DMS53 treated with DMSO at 0.1 percent for 48 hours (cell line): ENCODE results near the gene CCNG1.
"Not testable (repeated sequence)": the region's sequence is repeated elsewhere in the genome, so short reads cannot be mapped to it uniquely, and the experiment has no call there.

Source experiments
- DNase-seq: peaks from one replicate; lab custom pipeline; 2025; ENCODE audit not compliant: unreplicated experiment; lab: John Stamatoyannopoulos, UW

Gene CCNG1

GRCh38 chr5:163437309-163438182 lies at the start of gene CCNG1:
CCNG1 (plus strand) TSS chr5:163437595; CDS start chr5:163439257, 1,662 bp downstream.
- peak; percentile 96 for DNase-seq

DNA sequence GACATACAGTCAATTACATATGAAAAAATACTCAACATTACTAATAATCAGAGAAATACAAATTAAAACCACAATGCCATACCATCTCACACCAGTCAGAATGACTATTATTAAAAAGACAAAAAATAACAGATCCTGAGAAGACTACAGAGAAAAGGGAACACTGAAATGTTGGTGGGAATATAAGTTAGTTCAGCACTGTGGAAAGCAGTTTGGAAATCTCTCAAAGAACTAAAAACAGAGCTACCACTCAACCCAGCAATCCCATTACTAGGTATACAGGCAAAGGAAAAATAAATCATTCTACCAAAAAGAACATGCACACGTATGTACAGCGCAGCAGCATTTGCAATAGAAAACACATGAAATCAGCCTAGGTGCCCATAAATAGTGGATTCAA lies 41.6 kb upstream of the CCNG1 start:
- no peak for DNase-seq

DNA sequence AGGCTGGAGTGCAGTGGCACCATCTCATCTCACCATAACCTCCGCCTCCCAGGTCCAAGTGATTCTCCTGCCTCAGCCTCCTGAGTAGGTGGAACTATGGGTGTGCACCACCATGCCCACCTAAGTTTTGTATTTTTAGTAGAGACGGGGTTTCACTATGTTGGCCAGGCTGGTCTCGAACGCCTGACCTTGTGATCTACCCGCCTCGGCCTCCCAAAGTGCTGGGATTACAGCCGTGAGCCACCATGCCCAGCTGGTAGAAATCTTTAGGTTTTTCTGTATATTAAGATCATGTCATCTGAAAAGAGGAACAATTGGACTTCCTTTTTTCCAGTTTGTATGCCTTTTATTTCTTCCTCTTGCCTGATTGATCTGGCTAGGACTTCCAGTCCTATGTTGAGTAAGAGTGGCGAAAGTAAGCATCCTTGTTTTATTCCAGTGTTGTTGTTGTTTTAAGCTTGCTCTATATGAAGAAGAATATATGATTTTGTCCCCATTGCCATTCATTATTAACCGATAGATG lies 40.5 kb upstream of the CCNG1 start:
- not testable (repeated sequence) for DNase-seq

DNA sequence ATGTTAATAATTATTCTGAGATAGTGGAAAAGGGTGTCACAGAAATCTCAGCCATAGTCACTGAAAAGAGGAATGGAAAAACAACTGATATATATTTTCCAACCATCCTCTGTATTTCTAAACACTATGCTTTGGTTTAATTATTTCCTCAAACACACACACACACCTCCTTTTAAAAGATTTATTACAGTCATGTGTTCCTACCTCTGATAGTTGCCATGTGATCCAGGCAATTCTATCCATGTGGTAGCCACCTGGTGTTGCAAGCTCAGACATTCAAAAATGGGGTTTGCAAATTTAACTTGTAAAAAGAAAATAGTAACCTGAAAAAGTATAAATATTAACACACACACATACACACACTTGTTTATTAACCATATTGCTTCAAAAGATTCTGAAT lies 40.0 kb upstream of the CCNG1 start:
- DNase-seq = no peak

GRCh38 chr5:163399923-163400322 lies 37.5 kb upstream of the CCNG1 start:
- no peak for DNase-seq

- DNase-seq = peak; percentile 42
Observed at GRCh38 chr5:163401271-163401670, 36.1 kb upstream of the CCNG1 start.

DNA sequence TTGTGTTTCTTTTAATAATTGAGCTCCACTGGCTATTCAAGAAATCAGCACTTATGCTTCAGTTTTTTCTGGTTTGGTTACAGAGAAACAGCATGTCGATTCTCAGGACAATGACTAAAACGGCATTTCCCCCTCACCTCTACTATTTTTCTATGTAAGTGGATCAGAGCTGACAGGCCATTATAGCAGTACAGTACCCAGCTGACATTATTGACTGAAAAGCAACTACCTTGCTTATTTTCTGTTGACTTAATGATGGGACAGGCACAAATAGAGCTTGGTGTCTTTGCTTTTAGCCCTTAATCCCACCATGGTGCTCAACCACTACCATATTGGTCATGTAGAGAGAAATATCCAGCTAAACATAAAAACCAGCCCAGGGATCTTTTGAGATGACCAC lies 35.4 kb upstream of the CCNG1 start:
- no peak for DNase-seq

DNA sequence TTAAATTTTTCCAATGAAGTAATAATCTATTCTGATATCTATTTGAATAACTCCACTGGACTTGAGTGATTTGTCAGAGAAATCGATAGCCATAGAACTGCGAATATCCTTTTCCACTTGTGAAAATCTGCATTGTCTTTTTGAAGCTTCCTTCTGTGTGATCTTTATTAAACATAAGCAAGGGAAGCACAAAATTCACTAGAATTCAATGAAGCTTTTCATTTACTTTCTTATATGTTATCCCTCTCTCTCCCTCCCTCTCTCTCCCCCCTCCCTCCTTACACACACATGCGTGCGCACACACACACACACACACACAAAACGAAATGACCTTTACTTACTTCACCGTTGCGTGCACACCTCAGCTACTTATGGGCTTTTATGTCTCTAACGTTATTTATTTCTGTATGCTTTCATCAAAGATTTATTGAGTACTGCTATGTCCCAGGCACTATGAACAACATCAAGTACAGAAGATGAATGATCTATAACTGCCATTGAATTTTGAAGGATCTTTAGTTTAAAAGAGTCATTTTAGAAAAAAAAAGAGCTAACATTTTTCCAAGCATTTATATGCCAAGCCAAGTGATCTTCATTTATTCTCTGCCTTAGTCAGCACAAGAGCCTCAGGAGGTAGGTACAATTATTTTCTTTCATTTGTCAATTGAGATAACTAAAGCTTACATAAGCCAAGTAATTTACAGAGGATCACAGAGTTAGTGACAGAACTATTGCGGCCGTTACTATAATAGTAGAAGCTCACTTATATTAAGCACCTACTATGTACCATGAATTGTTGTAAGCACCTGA lies 32.8 kb upstream of the CCNG1 start:
- DNase-seq = no peak

GRCh38 chr5:163407034-163407655 lies 30.2 kb upstream of the CCNG1 start:
- DNase-seq = no peak

- DNase-seq = peak; percentile 49
Observed at GRCh38 chr5:163408311-163408923, 29.0 kb upstream of the CCNG1 start.

DNA sequence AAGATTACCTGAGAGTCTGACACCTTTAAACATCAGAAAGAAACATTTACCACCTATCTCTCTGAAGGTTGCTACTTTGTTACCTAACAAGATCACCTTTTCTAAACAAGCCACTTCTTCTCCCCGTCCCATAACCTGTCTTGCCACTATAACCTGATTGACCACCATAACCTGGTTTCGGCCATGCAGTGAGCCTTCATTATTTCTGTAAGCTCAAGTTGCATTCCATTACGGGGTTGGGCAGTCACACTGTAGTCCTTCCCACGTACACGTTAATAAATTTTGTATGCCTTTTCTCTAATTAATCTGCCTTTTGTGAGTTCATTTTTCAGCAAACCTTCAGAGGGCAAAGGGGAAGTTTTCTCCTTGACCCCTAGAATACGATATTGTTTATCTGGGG lies 28.0 kb upstream of the CCNG1 start:
- DNase-seq = no peak

DNA sequence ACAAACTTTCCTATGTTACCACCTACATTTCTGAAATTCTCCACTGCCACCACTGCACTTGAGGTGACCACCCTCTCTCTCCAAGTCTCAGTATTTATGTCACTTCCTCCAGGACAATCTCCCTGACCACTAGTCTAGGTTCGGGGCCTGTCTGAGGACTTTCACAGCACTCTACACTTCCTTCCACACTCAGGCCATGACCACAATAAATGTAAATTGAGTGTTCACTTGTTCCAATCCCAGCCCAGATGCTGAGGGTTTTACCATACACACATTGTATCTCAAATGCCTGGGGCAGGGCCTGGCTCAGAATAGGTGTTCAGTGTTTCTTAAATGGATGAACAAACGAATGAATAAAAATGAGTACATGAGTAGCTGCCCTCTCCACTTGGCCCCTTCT lies 26.9 kb upstream of the CCNG1 start:
- DNase-seq = no peak

DNA sequence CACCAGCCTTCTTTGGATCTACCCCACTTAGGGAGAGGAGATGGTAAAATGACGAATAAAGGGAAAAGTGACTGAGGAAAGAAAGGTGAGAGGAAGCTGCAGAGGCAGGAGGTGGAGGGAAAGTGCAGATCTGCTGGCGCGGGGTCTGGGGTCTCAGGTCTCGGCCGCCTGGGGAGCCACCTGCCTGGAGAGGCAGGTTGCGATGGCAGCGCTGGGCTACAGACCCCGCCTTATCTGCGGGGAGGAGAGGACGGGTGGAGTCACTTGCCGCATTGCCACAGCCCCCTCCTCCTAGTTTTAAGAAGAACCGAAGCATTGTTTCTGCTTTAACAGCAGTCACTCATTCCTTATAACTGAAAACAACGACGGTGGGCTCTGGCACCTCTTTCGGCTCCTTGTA lies 21.7 kb upstream of the CCNG1 start:
- DNase-seq = not testable (repeated sequence)

GRCh38 chr5:163424836-163425235 lies 12.6 kb upstream of the CCNG1 start:
- DNase-seq = no peak

GRCh38 chr5:163426128-163426527 lies 11.3 kb upstream of the CCNG1 start:
- DNase-seq = not testable (repeated sequence)

GRCh38 chr5:163432544-163432943 lies 4.9 kb upstream of the CCNG1 start:
- DNase-seq = no peak

DNA sequence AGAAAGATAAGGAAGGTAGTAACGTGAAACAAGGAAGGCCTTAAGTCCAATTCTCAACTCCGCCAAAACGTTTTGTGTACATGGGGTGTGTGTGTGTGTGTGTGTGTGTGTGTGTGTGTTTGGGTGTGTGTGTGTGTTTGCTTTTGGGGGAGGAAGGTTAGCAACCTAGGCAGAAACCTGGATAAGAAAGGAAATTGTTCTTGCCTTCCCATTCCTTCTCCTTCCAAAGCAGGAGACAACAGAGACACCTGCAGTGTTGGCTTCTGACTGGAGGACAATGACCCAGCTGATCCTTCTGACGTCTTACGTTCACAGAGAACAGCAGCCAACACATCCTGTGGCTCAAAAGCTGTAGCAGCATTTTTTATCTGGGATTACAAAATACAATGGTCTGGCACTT lies 4.1 kb upstream of the CCNG1 start:
- DNase-seq = no peak

DNA sequence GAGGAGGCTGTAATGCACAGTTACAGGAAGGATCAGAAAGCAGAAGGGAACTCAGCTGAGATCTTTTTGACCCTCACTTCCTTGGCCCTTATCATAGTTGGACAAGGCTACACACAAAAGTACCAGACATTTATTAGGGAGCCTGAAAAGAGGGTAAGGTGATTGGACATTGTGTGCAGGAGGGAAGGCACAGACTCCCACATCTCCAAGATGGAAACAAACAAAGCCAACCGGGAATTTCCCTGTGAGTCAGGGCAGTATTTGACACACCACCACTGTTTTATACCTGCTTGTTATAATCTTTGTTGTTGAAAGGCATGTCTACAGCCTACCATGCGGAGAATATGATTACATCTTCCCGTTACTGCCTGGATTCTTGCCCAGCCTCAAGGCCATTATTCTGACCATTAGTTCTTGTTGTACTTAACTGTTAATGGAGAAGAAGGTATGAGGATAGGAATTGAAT lies 3.0 kb upstream of the CCNG1 start:
- DNase-seq = no peak

- no peak for DNase-seq
Observed at GRCh38 chr5:163436515-163436914, 880 bp upstream of the CCNG1 start.

- DNase-seq = no peak
Observed at GRCh38 chr5:163437011-163437308, 435 bp upstream of the CCNG1 start.

GRCh38 chr5:163439092-163439425 lies 1.7 kb downstream of the CCNG1 start:
- DNase-seq = no peak
